Measurements from ENCODE around the gene PKIG.

GRCh38 chr20:44574372-44574771 lies 8.0 kb upstream of the PKIG start:
- TF ChIP-seq POLR2A (IDR thresholded peaks at IDR 0.05) (no peak), POLR2AphosphoS5 (IDR thresholded peaks at IDR 0.05) (no peak), CTCF (IDR thresholded peaks at IDR 0.05) (no peak)

Data from suprapubic skin (tissue), 4 donors.